ENCODE measurements around the gene KCNJ6.

Gene KCNJ6

DNA sequence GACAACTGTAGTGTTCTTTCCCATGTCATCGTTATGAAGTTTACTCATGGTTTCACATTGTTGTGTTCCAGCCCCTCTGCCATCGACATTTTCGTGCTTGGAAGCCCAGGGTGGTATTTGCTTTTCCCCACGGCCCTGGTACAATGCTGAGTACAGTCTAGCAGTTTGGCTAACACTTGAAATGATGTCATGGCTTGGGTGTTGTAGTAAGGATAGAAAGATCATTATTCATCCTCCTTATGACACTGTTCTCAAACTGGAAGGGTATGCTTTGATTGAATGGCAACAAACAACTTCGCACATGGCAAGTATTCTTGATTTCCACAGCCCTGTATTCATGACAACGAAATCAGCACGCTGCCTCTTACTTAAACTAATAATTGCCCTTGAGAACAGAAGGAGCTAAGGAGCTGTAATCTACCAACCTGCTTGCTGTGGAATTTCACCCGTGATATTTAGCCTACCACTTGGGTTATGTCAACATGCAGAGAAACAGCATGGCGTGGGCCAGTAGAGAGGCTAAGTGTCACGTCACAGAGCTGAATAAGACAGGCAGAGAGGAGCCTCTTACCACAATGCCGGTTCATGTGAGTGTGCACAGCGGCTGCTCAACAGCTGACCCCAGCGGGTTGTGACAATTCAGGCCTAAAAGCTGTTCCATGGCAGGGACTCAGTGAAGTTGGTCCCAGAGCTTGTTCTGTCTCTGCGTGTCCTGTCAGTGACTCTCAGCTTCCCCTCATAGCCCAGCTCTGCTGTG lies 73.9 kb downstream of the KCNJ6 start:
- DNase-seq: no peak
- TF ChIP-seq GATA1 (IDR thresholded peaks at IDR 0.05; ENCODE audit: low read depth, low read length): no peak
- TF ChIP-seq POLR2A (IDR thresholded peaks at IDR 0.05; ENCODE audit: low read length): no peak

DNA sequence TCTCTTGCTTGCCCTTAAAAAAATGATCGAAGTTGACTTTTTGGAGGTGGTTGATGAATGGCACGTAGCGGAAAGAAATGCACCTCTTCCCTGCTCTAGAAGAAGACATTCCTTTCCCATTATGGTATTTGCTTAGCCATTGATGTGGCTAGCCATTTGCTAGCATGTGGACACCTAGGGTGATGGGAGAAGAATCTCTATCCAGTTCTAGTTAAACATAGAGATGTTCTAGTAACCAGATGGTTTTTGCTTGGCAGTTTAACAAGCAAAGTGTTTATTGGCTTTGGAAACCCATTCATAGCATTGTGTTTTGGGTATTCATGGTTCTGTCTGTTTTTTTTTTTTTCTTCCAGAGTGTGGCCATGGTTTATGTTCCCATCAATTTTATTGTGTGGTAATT lies 78.9 kb downstream of the KCNJ6 start:
- TF ChIP-seq GATA1 (IDR thresholded peaks at IDR 0.05; ENCODE audit: low read depth, low read length) (no peak), POLR2A (IDR thresholded peaks at IDR 0.05; ENCODE audit: low read length) (no peak)

DNA sequence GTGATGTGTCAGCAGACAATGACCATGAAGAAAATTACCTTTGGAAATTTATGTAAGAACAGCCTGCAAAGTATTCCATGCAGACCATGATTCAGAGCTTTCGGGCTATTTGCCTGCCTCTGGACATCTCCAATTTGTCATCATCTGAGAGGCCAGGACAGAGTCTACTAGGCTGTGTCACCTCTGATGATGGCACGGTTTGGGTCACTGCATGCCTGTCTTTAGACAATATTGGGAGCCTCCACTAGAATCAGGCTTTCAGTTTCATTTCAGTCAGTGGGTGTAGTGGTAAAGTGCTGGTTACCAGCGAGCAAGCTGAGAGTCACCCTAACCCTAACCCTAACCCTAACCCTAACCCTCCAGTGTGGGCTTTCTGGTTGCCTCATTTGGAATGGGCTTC lies 80.8 kb downstream of the KCNJ6 start:
- no peak for DNase-seq
- TF ChIP-seq POLR2A (IDR thresholded peaks at IDR 0.05; ENCODE audit: low read length) (no peak), GATA1 (IDR thresholded peaks at IDR 0.05; ENCODE audit: low read depth, low read length) (no peak)

More for the DNA sequence above, 78.9 kb downstream of the KCNJ6 start:
- no peak for DNase-seq

DNA sequence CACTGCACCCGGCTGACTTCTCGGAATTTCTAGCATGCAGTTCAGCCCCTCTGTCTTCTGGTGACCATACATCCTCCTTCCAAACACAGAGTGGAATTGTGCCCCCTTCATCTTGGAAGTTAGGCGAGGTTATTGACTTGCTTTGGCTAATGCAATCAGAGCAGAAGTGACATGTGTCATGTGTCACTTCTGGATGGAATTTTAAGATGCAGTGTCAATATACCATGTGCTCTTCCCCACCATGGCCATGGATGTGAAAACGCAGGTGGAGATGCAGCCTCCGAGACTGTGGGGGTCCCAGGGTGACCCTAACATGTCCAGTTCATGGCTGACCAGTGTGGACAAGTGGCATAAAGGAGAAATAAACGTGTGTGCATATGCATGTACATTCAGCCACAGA lies 83.0 kb downstream of the KCNJ6 start:
- no peak for DNase-seq
- TF ChIP-seq GATA1 (IDR thresholded peaks at IDR 0.05; ENCODE audit: low read depth, low read length) (no peak), POLR2A (IDR thresholded peaks at IDR 0.05; ENCODE audit: low read length) (no peak)

DNA sequence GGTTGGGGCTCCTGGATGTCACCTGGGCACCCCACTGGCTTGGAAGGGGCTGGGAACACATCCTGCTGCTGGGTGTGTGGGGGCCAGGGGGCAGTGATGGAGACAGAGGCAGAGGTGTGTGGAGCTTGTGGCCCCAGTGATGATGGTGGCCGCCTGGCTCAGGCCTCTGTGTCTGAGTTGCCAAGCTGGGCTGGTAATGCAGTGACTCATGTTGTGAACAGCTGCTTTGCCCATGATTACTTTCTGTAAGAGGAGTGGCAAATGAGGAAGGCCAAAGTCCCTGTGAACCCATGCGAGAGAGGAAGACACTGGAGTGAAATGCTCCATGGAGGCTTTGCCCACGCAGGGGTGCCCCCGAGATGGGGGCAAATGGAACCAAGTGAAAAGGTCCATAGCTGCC lies 86.8 kb downstream of the KCNJ6 start:
- TF ChIP-seq POLR2A (IDR thresholded peaks at IDR 0.05; ENCODE audit: low read length): no peak
- no peak for TF ChIP-seq GATA1 (IDR thresholded peaks at IDR 0.05; ENCODE audit: low read depth, low read length)
- DNase-seq: no peak

DNA sequence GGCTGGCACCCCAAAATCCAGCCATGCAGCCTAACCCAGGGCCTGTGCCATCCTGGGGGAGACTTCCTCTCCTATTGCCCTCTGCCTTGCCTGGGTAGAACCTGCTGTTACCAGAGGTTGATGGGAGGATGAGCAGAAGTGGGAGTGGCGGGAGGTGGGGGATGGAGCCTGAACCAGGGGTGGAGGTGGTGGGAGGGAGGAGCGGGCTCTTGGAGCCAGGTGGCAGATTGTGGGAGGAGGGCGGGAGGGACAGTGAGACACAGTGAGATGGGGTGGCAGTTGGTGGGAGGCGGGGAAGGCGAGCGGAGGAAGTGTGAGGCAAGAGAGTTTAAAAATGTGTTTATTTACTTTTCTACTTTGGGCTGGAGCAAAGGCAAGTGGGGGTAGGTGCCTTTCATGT lies 87.3 kb downstream of the KCNJ6 start:
- no peak for DNase-seq
- TF ChIP-seq GATA1 (IDR thresholded peaks at IDR 0.05; ENCODE audit: low read depth, low read length): no peak
- TF ChIP-seq POLR2A (IDR thresholded peaks at IDR 0.05; ENCODE audit: low read length): no peak

DNA sequence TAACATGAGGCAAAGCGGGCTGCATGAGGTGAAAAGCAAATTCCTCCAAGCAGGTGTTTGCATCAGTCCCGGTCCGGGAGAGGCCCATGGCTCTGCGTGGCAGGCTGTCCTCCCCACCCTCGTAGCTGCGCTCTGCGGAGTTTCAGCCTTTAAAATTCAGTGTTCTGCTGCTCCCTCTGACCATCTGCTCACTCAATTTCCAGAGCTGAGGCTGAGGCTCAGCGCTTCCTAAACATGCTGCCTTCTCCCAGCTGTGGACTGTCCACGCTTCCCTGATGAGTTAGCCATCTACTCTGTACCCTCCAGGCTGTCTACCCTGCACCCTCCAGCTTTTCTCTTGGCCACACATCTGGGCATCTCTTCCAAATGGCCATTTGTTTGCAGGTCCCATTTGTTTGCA lies 87.7 kb downstream of the KCNJ6 start:
- TF ChIP-seq POLR2A (IDR thresholded peaks at IDR 0.05; ENCODE audit: low read length) (no peak), GATA1 (IDR thresholded peaks at IDR 0.05; ENCODE audit: low read depth, low read length) (no peak)
- DNase-seq: no peak

DNA sequence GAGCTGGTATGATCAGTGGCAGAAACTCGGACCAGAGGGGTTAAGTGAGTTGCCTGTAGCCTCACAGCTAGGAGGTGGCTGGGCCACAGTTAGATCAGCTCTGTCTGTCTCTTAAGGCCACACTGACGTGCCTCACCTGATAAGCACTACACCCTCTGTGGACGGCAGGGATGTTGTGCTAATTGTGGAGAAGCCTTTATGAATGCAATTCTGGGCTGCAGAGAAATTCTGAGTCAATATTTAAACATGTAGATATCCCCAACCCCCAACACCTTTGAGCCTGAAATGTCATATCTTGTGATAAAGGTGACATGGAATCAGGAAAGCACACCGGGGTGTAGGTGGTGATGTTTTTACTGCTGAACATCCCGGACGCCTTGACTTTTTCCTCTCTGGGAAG lies 88.3 kb downstream of the KCNJ6 start:
- TF ChIP-seq GATA1 (IDR thresholded peaks at IDR 0.05; ENCODE audit: low read depth, low read length) (no peak), POLR2A (IDR thresholded peaks at IDR 0.05; ENCODE audit: low read length) (no peak)
- DNase-seq: no peak

DNA sequence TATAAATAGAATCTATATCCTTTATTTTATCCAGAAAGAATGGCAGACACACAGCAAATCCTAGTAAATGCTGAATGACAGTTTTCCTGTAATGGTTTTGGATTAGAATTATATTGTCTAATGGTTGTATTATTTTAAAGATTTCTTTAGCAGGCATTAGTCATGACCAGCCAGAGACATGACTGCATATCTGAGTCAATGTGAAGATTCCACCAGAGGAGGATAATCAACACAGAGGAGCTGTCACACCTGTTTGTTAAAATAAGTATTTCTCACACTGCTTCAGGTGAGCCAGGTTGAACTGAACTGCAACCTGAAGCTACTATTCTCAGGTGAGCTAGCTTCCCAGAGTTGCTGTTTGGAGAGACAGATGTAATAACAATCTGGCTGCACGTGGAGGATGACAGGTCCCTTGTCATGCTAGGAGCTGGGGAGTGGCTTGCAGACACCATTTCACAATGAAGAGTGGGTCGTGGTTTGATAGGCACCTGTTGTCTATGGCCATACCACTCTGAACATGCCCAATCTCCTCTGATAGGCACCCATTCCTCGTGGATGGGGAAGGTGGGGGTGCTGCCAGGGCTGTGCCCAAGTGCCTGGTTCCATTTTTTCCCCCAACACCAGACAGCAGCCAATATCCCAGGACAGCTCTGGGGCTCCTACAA lies 94.3 kb downstream of the KCNJ6 start:
- TF ChIP-seq GATA1 (IDR thresholded peaks at IDR 0.05; ENCODE audit: low read depth, low read length) (no peak), POLR2A (IDR thresholded peaks at IDR 0.05; ENCODE audit: low read length) (no peak)
- DNase-seq: no peak

DNA sequence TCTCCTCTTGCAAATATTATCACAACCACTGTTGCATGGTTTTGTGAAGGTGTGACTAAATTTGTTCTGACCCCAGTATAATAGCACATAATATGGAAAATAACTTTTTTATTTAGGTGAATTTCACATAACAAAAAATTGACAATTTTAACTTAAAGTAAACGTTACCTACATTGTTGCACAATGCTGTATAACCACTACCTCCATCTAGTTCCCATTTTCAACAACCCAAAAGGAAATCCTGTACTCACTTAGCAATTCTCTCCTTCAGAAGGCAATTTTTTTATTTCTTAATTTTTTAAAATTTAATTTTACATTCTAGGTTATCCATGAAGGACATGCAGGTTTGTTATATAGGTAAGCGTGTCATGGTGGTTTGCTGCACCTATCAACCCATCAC lies 95.2 kb downstream of the KCNJ6 start:
- TF ChIP-seq GATA1 (IDR thresholded peaks at IDR 0.05; ENCODE audit: low read depth, low read length) (no peak), POLR2A (IDR thresholded peaks at IDR 0.05; ENCODE audit: low read length) (no peak)

DNA sequence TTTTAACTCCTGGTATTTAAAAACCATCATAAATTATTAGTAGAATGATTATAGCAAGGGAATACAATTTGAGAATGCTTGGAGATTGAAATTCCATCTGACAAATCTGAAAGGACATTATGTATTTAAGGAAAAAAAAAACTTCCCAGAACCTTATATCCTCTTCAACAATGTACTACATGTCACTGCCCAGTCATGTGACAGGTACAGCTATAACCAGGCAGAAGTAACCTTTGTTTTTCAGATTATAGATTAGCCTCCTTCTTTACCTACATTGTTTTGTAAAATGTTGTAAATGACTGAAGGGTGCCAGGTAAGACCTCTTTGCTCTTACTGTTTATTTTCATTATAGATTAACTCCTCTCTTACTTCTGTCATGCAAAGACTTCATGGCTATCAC lies 96.9 kb downstream of the KCNJ6 start:
- no peak for DNase-seq
- TF ChIP-seq POLR2A (IDR thresholded peaks at IDR 0.05; ENCODE audit: low read length) (no peak), GATA1 (IDR thresholded peaks at IDR 0.05; ENCODE audit: low read depth, low read length) (no peak)

More for the DNA sequence above, 95.2 kb downstream of the KCNJ6 start:
- DNase-seq: no peak

DNA sequence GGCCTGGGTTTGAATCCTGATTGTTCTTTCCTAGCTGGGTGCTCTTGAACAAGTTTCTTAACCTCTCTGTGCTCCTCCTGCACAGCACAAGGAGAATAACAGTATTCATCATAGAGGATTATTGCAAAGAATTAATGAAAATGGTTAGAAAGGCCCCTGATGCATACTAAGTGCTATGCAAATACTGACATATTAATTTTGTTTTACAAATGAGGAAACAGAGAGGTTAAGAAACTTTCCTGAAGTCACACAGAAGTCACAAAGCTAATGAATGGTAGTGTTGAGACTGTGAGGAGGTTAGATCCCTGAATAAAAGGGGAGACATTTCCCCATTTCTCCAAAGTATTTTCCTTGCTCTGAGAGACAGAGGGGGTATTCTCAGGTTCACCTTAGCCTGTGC lies 99.0 kb downstream of the KCNJ6 start:
- TF ChIP-seq GATA1 (IDR thresholded peaks at IDR 0.05; ENCODE audit: low read depth, low read length): no peak
- no peak for TF ChIP-seq POLR2A (IDR thresholded peaks at IDR 0.05; ENCODE audit: low read length)
- DNase-seq: no peak

DNA sequence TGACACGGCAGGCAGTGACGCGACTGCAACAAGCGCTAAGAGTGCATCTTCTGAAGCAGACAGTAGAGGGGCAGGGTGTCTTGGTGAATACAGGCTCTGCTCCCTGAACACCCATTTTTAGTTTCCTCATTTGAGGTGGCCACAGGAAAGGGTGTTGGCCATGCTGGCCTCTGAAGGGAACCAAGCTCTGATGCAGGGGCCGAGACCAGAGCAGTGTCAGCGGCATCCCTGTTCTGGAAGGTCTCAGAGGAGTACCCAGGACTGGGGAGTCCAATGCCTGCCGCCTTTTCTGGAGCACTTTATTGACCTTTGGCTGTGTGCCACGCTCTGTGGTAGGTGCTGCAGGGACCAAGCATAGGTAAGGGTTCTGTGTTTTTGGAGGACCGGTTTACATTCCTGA lies 100.4 kb downstream of the KCNJ6 start:
- TF ChIP-seq POLR2A (IDR thresholded peaks at IDR 0.05; ENCODE audit: low read length): no peak
- TF ChIP-seq GATA1 (IDR thresholded peaks at IDR 0.05; ENCODE audit: low read depth, low read length): no peak
- DNase-seq: no peak

DNA sequence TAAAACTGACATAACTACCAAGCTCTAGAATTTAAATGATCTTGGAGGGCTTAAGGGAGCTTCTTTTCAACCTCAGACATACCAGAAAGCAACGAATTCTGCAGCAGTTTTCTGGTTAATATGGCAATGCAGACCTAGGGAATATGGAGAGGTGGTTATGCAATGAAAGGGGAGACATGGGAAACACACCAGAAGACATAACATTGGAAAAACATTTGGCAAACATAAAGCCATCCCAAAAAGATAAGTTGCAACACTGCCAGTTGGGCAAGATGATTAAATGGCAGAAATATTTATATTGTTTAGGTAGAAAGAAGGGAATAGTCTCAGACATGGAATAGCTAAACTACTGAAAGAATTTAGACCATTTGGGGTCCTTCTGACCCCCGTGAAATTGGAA lies 104.5 kb downstream of the KCNJ6 start:
- DNase-seq: no peak
- no peak for TF ChIP-seq GATA1 (IDR thresholded peaks at IDR 0.05; ENCODE audit: low read depth, low read length)
- no peak for TF ChIP-seq POLR2A (IDR thresholded peaks at IDR 0.05; ENCODE audit: low read length)

DNA sequence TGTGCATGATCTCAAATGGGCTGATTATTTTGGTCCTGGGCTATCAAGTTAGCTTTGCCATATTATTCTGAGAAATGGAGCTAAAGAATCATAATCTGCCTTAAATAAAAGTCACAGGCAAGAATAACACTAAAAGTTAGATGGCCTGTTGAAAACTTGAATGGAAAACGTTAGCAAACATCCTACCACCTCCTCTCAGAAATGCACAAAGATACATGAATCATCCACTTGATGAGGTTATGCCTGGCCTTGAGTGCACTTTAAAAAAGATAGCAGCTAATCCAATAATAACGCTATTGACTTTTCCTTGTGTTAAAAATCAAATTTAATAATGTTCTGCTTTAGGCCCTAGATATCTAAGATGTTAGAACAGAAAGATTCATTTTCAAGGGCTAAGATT lies 108.0 kb downstream of the KCNJ6 start:
- TF ChIP-seq POLR2A (IDR thresholded peaks at IDR 0.05; ENCODE audit: low read length) (no peak), GATA1 (IDR thresholded peaks at IDR 0.05; ENCODE audit: low read depth, low read length) (no peak)
- no peak for DNase-seq

All from erythroblast (primary cell).